SK-N-SH treated with all-trans-retinoic acid at 6 μM for 48 hours (cell line): Measurements from ENCODE around the gene LAMA3.

Experiments
- ATAC-seq: fragments of 200-7000 bp; cut with Tn5 transposase; 3 replicates; pipeline ENCODE4 v1.9.1; 2020; ENCODE audit warnings: mild to moderate bottlenecking, moderate library complexity
- ARNTL ChIP-seq: fragments of 450-650 bp; formaldehyde crosslinking; IDR thresholded peaks from 2 replicates; pipeline ENCODE4 v1.5.0; 2020; ENCODE audit warnings: low read depth, mild to moderate bottlenecking, moderate library complexity, borderline replicate concordance
- BACH2 ChIP-seq: fragments of 250-450 bp; sonication (Bioruptor Pico); IDR thresholded peaks from 2 replicates; pipeline ENCODE4 v1.9.0; 2021; ENCODE audit warnings: mild to moderate bottlenecking, borderline replicate concordance
- CSDC2 ChIP-seq: fragments of 250-450 bp; sonication (Bioruptor Pico); IDR thresholded peaks from 2 replicates; pipeline ENCODE4 v1.5.0; 2020; ENCODE audit warnings: mild to moderate bottlenecking, moderate library complexity
- ESRRG ChIP-seq: fragments of 250-450 bp; sonication (Bioruptor Pico); IDR thresholded peaks from 2 replicates; pipeline ENCODE4 v1.6.1; 2021; ENCODE audit warnings: mild to moderate bottlenecking
- GLIS3 ChIP-seq: fragments of 250-450 bp; sonication (Bioruptor Pico); IDR thresholded peaks from 2 replicates; pipeline ENCODE4 v1.5.0; 2020; ENCODE audit warnings: mild to moderate bottlenecking, moderate library complexity
- ISL1 ChIP-seq: fragments of 250-450 bp; sonication (Bioruptor Pico); IDR thresholded peaks from 2 replicates; pipeline ENCODE4 v2.1.2; 2022; ENCODE audit warnings: mild to moderate bottlenecking, moderate library complexity
- OSR1 ChIP-seq: fragments of 250-450 bp; sonication (Bioruptor Pico); IDR thresholded peaks from 2 replicates; pipeline ENCODE4 v1.8.0; 2022; ENCODE audit warnings: moderate library complexity, mild to moderate bottlenecking, inconsistent platforms
- PPARA ChIP-seq: fragments of 250-450 bp; sonication (Bioruptor Pico); IDR thresholded peaks from 2 replicates; pipeline ENCODE4 v1.5.0; 2020; ENCODE audit warnings: mild to moderate bottlenecking, borderline replicate concordance
- RARB ChIP-seq: fragments of 250-450 bp; sonication (Bioruptor Pico); IDR thresholded peaks from 2 replicates; pipeline ENCODE4 v1.8.0; 2021; ENCODE audit warnings: mild to moderate bottlenecking, moderate library complexity
- SNAI2 ChIP-seq: fragments of 250-450 bp; sonication (Bioruptor Pico); IDR thresholded peaks from 2 replicates; pipeline ENCODE4 v1.5.0; 2020; ENCODE audit warnings: mild to moderate bottlenecking, moderate library complexity
- TCF4 ChIP-seq: fragments of 250-450 bp; sonication (Bioruptor Pico); IDR thresholded peaks from 2 replicates; pipeline ENCODE4 v1.8.0; 2021; ENCODE audit warnings: mild to moderate bottlenecking, moderate library complexity, borderline replicate concordance
- TOX ChIP-seq: fragments of 250-450 bp; sonication (Bioruptor Pico); IDR thresholded peaks from 2 replicates; pipeline ENCODE4 v1.8.0; 2021; ENCODE audit warnings: mild to moderate bottlenecking, moderate library complexity, borderline replicate concordance
- ZC3H10 ChIP-seq: fragments of 250-450 bp; sonication (Bioruptor Pico); IDR thresholded peaks from 2 replicates; pipeline ENCODE4 v1.5.1; 2021; ENCODE audit warnings: mild to moderate bottlenecking, moderate library complexity
- ZFP3 ChIP-seq: fragments of 250-450 bp; sonication (Bioruptor Pico); IDR thresholded peaks from 2 replicates; pipeline ENCODE4 v1.5.0; 2020; ENCODE audit warnings: mild to moderate bottlenecking, moderate library complexity
- ZFP30 ChIP-seq: fragments of 450-650 bp; formaldehyde crosslinking; IDR thresholded peaks from 2 replicates; pipeline ENCODE4 v1.5.0; 2022; ENCODE audit warnings: mild to moderate bottlenecking, moderate library complexity
- ZNF565 ChIP-seq: fragments of 450-650 bp; formaldehyde crosslinking; conservative IDR thresholded peaks from 2 replicates; pipeline ENCODE4 v1.5.0; 2020; ENCODE audit warnings: low read depth, mild to moderate bottlenecking, moderate library complexity
- ZNF70 ChIP-seq: fragments of 450-650 bp; formaldehyde crosslinking; IDR thresholded peaks from 2 replicates; pipeline ENCODE4 v1.5.0; 2020; ENCODE audit warnings: mild to moderate bottlenecking, moderate library complexity
- ZNF8 ChIP-seq: fragments of 450-650 bp; formaldehyde crosslinking; IDR thresholded peaks from 2 replicates; pipeline ENCODE4 v1.5.0; 2020; ENCODE audit warnings: mild to moderate bottlenecking, moderate library complexity
- TF ChIP-seq, protein P1 (sequence below): fragments of 250-450 bp; sonication (Bioruptor Pico); IDR thresholded peaks from 2 replicates; pipeline ENCODE4 v1.5.1; 2020; ENCODE audit warnings: low read depth, mild to moderate bottlenecking, moderate library complexity
- TF ChIP-seq, protein P2 (sequence below): fragments of 250-450 bp; sonication (Bioruptor Pico); IDR thresholded peaks from 2 replicates; pipeline ENCODE4 v1.5.0; 2020; ENCODE audit warnings: mild to moderate bottlenecking, moderate library complexity
- TF ChIP-seq, protein P3 (sequence below): fragments of 250-450 bp; sonication (Bioruptor Pico); IDR thresholded peaks from 2 replicates; pipeline ENCODE4 v1.8.0; 2021; ENCODE audit warnings: low read depth, mild to moderate bottlenecking, moderate library complexity, borderline replicate concordance
- TF ChIP-seq, protein P4 (sequence below): fragments of 250-450 bp; sonication (Bioruptor Pico); IDR thresholded peaks from 2 replicates; pipeline ENCODE4 v1.5.1; 2021; ENCODE audit warnings: mild to moderate bottlenecking, moderate library complexity
- TF ChIP-seq, protein P5 (sequence below): fragments of 250-450 bp; sonication (Bioruptor Pico); IDR thresholded peaks from 2 replicates; pipeline ENCODE4 v1.8.0; 2020; ENCODE audit warnings: mild to moderate bottlenecking, moderate library complexity, borderline replicate concordance

Gene LAMA3

DNA sequence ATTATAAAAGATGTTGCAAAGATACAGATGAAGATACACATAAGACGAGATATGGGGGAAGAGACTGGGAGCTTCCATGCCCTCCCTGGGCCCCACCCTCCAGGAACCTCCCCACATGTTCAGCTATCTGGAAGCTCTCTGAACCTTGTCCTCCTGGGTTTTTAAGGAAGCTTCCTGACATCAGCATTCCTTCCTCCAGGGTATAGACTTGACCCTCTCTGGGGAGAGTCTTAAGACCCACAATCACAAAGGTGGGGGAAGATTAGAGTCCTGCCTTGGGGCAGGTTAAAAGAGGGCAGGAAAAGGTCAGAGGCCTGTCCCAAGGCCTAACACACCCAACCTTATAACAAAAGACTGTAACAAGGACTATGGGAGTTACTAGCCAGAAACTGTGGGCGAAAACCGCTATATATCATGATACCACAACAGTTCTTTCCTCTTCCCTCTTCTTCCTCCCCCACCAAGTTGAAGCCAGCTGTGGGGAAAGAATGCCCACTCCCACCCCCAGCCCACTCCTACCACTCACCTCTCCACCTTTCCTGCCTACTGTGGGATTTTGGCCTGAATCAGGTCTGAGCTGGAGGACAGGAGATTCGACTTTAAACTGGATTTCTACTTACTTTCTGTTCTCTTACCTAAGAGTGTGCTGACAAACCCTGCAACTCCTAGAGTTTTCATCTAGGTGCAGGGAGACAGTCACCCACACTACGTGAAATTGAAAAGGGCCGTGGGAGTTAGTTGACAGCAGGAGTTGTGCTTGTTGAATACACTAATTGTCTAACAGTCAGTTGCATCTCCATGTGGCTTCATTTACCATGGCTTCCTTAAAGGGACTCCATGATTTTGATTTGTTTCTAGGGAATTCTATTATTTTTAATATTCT, 105.0 kb downstream of the LAMA3 start:
- TF ChIP-seq RARB (CRISPR knock-in tag) (no peak), ZNF565 (CRISPR knock-in tag) (no peak), CSDC2 (CRISPR knock-in tag) (no peak), OSR1 (CRISPR knock-in tag) (no peak), ISL1 (CRISPR knock-in tag) (no peak), ZFP30 (CRISPR knock-in tag) (no peak), ZNF70 (CRISPR knock-in tag) (no peak), ZNF8 (CRISPR knock-in tag) (no peak), PPARA (no peak), TOX (CRISPR knock-in tag) (no peak), SNAI2 (CRISPR knock-in tag) (no peak), ZC3H10 (CRISPR knock-in tag) (no peak), BACH2 (CRISPR knock-in tag) (no peak), TCF4 (CRISPR knock-in tag) (no peak)
- TF ChIP-seq, protein P1, sequence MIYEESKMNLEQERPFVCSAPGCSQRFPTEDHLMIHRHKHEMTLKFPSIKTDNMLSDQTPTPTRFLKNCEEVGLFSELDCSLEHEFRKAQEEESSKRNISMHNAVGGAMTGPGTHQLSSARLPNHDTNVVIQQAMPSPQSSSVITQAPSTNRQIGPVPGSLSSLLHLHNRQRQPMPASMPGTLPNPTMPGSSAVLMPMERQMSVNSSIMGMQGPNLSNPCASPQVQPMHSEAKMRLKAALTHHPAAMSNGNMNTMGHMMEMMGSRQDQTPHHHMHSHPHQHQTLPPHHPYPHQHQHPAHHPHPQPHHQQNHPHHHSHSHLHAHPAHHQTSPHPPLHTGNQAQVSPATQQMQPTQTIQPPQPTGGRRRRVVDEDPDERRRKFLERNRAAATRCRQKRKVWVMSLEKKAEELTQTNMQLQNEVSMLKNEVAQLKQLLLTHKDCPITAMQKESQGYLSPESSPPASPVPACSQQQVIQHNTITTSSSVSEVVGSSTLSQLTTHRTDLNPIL, result no peak
- TF ChIP-seq, protein P2, sequence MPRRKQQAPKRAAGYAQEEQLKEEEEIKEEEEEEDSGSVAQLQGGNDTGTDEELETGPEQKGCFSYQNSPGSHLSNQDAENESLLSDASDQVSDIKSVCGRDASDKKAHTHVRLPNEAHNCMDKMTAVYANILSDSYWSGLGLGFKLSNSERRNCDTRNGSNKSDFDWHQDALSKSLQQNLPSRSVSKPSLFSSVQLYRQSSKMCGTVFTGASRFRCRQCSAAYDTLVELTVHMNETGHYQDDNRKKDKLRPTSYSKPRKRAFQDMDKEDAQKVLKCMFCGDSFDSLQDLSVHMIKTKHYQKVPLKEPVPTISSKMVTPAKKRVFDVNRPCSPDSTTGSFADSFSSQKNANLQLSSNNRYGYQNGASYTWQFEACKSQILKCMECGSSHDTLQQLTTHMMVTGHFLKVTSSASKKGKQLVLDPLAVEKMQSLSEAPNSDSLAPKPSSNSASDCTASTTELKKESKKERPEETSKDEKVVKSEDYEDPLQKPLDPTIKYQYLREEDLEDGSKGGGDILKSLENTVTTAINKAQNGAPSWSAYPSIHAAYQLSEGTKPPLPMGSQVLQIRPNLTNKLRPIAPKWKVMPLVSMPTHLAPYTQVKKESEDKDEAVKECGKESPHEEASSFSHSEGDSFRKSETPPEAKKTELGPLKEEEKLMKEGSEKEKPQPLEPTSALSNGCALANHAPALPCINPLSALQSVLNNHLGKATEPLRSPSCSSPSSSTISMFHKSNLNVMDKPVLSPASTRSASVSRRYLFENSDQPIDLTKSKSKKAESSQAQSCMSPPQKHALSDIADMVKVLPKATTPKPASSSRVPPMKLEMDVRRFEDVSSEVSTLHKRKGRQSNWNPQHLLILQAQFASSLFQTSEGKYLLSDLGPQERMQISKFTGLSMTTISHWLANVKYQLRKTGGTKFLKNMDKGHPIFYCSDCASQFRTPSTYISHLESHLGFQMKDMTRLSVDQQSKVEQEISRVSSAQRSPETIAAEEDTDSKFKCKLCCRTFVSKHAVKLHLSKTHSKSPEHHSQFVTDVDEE (CRISPR knock-in tag), result no peak
- TF ChIP-seq, protein P3, sequence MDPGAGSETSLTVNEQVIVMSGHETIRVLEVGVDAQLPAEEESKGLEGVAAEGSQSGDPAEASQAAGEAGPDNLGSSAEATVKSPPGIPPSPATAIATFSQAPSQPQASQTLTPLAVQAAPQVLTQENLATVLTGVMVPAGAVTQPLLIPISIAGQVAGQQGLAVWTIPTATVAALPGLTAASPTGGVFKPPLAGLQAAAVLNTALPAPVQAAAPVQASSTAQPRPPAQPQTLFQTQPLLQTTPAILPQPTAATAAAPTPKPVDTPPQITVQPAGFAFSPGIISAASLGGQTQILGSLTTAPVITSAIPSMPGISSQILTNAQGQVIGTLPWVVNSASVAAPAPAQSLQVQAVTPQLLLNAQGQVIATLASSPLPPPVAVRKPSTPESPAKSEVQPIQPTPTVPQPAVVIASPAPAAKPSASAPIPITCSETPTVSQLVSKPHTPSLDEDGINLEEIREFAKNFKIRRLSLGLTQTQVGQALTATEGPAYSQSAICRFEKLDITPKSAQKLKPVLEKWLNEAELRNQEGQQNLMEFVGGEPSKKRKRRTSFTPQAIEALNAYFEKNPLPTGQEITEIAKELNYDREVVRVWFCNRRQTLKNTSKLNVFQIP, result no peak
- TF ChIP-seq, protein P4, sequence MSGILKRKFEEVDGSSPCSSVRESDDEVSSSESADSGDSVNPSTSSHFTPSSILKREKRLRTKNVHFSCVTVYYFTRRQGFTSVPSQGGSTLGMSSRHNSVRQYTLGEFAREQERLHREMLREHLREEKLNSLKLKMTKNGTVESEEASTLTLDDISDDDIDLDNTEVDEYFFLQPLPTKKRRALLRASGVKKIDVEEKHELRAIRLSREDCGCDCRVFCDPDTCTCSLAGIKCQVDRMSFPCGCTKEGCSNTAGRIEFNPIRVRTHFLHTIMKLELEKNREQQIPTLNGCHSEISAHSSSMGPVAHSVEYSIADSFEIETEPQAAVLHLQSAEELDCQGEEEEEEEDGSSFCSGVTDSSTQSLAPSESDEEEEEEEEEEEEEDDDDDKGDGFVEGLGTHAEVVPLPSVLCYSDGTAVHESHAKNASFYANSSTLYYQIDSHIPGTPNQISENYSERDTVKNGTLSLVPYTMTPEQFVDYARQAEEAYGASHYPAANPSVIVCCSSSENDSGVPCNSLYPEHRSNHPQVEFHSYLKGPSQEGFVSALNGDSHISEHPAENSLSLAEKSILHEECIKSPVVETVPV (CRISPR knock-in tag), result no peak
- ATAC-seq, result no peak

DNA sequence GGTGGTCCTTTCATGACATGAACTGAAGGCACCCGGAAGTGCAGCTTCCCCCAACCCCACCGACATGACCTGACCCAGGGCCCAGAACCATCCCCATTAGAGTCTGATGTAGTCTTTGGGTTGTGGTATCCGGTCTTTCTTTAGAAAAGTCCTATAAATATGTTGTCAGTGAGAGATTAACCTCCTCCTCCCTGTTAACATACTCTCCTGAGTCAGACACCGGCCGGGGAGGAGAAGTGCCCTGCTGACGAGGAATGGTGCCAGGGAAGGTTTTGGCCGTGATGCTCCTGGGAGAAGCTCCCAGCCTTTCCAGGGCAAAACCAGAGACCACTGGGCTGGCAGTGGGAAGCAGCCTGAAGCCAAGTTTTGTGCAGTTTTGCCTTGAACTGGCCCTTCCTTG, 109.0 kb downstream of the LAMA3 start:
- no peak for TF ChIP-seq ZNF565 (CRISPR knock-in tag)
- TF ChIP-seq ZNF70 (CRISPR knock-in tag), result no peak
- no peak for TF ChIP-seq ZNF8 (CRISPR knock-in tag)
- TF ChIP-seq CSDC2 (CRISPR knock-in tag), result no peak
- TF ChIP-seq GLIS3 (CRISPR knock-in tag), result no peak
- no peak for TF ChIP-seq BACH2 (CRISPR knock-in tag)
- TF ChIP-seq ARNTL (CRISPR knock-in tag), result no peak
- no peak for TF ChIP-seq ZFP3 (CRISPR knock-in tag)
- TF ChIP-seq, protein P3, result no peak
- no peak for TF ChIP-seq ESRRG (CRISPR knock-in tag)
- TF ChIP-seq, protein P5, sequence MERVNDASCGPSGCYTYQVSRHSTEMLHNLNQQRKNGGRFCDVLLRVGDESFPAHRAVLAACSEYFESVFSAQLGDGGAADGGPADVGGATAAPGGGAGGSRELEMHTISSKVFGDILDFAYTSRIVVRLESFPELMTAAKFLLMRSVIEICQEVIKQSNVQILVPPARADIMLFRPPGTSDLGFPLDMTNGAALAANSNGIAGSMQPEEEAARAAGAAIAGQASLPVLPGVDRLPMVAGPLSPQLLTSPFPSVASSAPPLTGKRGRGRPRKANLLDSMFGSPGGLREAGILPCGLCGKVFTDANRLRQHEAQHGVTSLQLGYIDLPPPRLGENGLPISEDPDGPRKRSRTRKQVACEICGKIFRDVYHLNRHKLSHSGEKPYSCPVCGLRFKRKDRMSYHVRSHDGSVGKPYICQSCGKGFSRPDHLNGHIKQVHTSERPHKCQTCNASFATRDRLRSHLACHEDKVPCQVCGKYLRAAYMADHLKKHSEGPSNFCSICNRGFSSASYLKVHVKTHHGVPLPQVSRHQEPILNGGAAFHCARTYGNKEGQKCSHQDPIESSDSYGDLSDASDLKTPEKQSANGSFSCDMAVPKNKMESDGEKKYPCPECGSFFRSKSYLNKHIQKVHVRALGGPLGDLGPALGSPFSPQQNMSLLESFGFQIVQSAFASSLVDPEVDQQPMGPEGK (CRISPR knock-in tag), result no peak
- TF ChIP-seq, protein P1, result no peak
- TF ChIP-seq OSR1 (CRISPR knock-in tag), result no peak
- no peak for ATAC-seq
